Neural progenitor cell (in vitro differentiated cells): ENCODE data around the gene PCSK6. TPM values are rescaled to one million over a fixed set of nuclear protein-coding genes. Genes with fewer than 3 reads are reported as not detected.

Experiments
- DNase-seq: peaks from one replicate; pipeline ENCODE4 v3.0.0-alpha.2; 2016; ENCODE audit warnings: low spot score
- H2AFZ ChIP-seq: fragments of 200-600 bp; sonication (generic); replicated peaks from 2 replicates; pipeline ENCODE4 v1.6.1; 2016; ENCODE audit warnings: antibody characterized with exemption
- H3F3A ChIP-seq: fragments of 200-600 bp; sonication (generic); 2 replicates; pipeline ENCODE4 v1.6.1; 2016; ENCODE audit warnings: antibody characterized with exemption, low read depth
- H3K27ac ChIP-seq: fragments of 200-600 bp; sonication (generic); 2 replicates; pipeline ENCODE4 v1.5.1; 2016; ENCODE audit warnings: mild to moderate bottlenecking
- H3K27me3 ChIP-seq: fragments of 200-600 bp; sonication (generic); 2 replicates; pipeline ENCODE4 v1.6.1; 2016; ENCODE audit warnings: mild to moderate bottlenecking, moderate library complexity
- H3K36me3 ChIP-seq: fragments of 200-600 bp; sonication (generic); 2 replicates; pipeline ENCODE4 v1.5.1; 2016
- H3K4me1 ChIP-seq: fragments of 200-600 bp; sonication (generic); 2 replicates; pipeline ENCODE4 v1.6.1; 2016; ENCODE audit warnings: mixed run types
- H3K4me2 ChIP-seq: fragments of 200-600 bp; sonication (generic); 2 replicates; pipeline ENCODE4 v1.6.1; 2016
- H3K4me3 ChIP-seq: fragments of 200-600 bp; sonication (generic); 2 replicates; pipeline ENCODE4 v1.5.1; 2016
- H3K79me2 ChIP-seq: fragments of 200-600 bp; sonication (generic); 2 replicates; pipeline ENCODE4 v1.6.1; 2016; ENCODE audit warnings: low read depth
- H3K9ac ChIP-seq: fragments of 200-600 bp; sonication (generic); 2 replicates; pipeline ENCODE4 v1.6.1; 2016
- H3K9me3 ChIP-seq: fragments of 200-600 bp; sonication (generic); 2 replicates; pipeline ENCODE4 v1.5.1; 2016; ENCODE audit warnings: low read depth
- H4K20me1 ChIP-seq: fragments of 200-600 bp; sonication (generic); 2 replicates; pipeline ENCODE4 v1.6.1; 2016; ENCODE audit warnings: low read depth
- H3K27ac Mint-ChIP-seq: 3 replicates; pipeline ENCODE4 v1.8.0; 2021; ENCODE audit warnings: mixed read lengths
- H3K27me3 Mint-ChIP-seq: 2 replicates; pipeline ENCODE4 v1.8.0; 2022; ENCODE audit warnings: low read depth, mild to moderate bottlenecking, inconsistent platforms, moderate library complexity, mixed read lengths; ENCODE audit not compliant: insufficient read depth
- H3K36me3 Mint-ChIP-seq: 3 replicates; pipeline ENCODE4 v1.8.0; 2021; ENCODE audit warnings: mixed read lengths
- H3K4me1 Mint-ChIP-seq: 3 replicates; pipeline ENCODE4 v1.8.0; 2021; ENCODE audit warnings: mixed read lengths
- H3K4me3 Mint-ChIP-seq: 3 replicates; pipeline ENCODE4 v1.8.0; 2021; ENCODE audit warnings: mild to moderate bottlenecking, moderate library complexity, mixed read lengths
- H3K9me3 Mint-ChIP-seq: 3 replicates; pipeline ENCODE4 v1.8.0; 2020; ENCODE audit warnings: mixed read lengths
- EZH2 ChIP-seq: fragments of 200-600 bp; sonication (generic); IDR thresholded peaks from 2 replicates; pipeline ENCODE4 v1.6.1; 2017; ENCODE audit warnings: antibody characterized with exemption, mild to moderate bottlenecking, moderate library complexity
- EZH2phosphoT487 ChIP-seq: fragments of 200-600 bp; sonication (generic); IDR thresholded peaks from 2 replicates; pipeline ENCODE4 v1.6.1; 2017; ENCODE audit warnings: antibody characterized with exemption
- total RNA-seq: library from RNA; depleted of rRNA; stranded (reverse); fragments of >200 nt; gene quantifications from 2 replicates; pipeline ENCODE4 v1.2.3, GENCODE V29; 2015; ENCODE audit warnings: low replicate concordance
- TF ChIP-seq, protein P1 (sequence below): fragments of 200-600 bp; sonication (generic); IDR thresholded peaks from 2 replicates; pipeline ENCODE4 v1.5.1; 2017; ENCODE audit warnings: antibody characterized with exemption, mild to moderate bottlenecking

The PCSK6 gene
- total RNA-seq, 1 donor from 2014 or later = 1.9 TPM

DNA sequence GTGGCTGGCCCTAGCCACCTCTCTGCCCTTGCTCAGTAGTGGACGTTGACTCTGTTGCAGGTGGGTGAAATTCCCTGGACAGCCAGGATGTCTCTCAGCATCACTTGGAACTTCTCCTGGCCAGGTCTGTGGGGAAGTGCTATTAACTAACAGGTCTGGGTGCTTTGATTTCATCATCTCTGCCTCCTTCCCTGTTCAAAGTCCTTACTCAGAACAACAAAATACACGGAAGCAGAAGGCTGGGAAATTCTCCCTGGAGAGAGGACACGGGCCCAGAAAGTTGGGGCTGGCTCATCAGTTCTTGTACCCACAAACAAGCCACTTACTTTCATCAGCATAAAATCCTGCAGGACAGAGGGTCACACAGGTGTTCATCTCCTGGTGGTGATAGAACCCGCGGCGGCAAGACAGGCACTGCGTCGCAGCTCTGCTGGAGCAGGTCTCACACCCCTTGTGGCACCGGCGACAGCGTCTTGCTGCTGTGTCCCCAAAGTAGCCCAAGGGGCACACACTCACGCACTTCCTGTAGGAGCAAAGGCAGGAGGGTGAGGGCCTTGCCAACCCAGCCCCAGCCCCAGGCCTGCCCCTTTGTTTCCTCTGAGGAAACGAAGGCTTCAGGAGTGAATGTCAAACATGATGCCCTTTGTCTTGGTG is 164.9 kb downstream of the PCSK6 start:
- Histone ChIP-seq H3K4me2 (no peak overlapping the region), H3K27me3 (peaks cover 10% of the 10 kb centered on the region), H3K27ac (no peak overlapping the region), H3K9ac (no peak overlapping the region), H3K9me3 (no peaks in the 10 kb centered on the region), H3K79me2 (no peaks in the 10 kb centered on the region), H3K36me3 (no peaks in the 10 kb centered on the region), H3F3A (no peaks in the 10 kb centered on the region), H3K4me1 (no peaks in the 10 kb centered on the region), H4K20me1 (no peaks in the 10 kb centered on the region), H3K4me3 (no peak overlapping the region), H2AFZ (no peak overlapping the region)
- H3K36me3 Mint-ChIP-seq = no peaks in the 10 kb centered on the region
- no peak overlapping the region for H3K27ac Mint-ChIP-seq
- H3K4me3 Mint-ChIP-seq = no peak overlapping the region
- no peak for TF ChIP-seq EZH2
- TF ChIP-seq EZH2phosphoT487 = no peak
- TF ChIP-seq, protein P1, sequence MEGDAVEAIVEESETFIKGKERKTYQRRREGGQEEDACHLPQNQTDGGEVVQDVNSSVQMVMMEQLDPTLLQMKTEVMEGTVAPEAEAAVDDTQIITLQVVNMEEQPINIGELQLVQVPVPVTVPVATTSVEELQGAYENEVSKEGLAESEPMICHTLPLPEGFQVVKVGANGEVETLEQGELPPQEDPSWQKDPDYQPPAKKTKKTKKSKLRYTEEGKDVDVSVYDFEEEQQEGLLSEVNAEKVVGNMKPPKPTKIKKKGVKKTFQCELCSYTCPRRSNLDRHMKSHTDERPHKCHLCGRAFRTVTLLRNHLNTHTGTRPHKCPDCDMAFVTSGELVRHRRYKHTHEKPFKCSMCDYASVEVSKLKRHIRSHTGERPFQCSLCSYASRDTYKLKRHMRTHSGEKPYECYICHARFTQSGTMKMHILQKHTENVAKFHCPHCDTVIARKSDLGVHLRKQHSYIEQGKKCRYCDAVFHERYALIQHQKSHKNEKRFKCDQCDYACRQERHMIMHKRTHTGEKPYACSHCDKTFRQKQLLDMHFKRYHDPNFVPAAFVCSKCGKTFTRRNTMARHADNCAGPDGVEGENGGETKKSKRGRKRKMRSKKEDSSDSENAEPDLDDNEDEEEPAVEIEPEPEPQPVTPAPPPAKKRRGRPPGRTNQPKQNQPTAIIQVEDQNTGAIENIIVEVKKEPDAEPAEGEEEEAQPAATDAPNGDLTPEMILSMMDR = no peak
- DNase-seq = no peak
- no peaks in the 10 kb centered on the region for H3K9me3 Mint-ChIP-seq
- H3K4me1 Mint-ChIP-seq = peaks cover 5% of the 10 kb centered on the region
- peaks cover 22% of the 10 kb centered on the region for H3K27me3 Mint-ChIP-seq

- H3K27ac Mint-ChIP-seq = no peak overlapping the region
- no peaks in the 10 kb centered on the region for H3K9me3 Mint-ChIP-seq
Observed at GRCh38 chr15:101323793-101324523, 165.5 kb downstream of the PCSK6 start.

DNA sequence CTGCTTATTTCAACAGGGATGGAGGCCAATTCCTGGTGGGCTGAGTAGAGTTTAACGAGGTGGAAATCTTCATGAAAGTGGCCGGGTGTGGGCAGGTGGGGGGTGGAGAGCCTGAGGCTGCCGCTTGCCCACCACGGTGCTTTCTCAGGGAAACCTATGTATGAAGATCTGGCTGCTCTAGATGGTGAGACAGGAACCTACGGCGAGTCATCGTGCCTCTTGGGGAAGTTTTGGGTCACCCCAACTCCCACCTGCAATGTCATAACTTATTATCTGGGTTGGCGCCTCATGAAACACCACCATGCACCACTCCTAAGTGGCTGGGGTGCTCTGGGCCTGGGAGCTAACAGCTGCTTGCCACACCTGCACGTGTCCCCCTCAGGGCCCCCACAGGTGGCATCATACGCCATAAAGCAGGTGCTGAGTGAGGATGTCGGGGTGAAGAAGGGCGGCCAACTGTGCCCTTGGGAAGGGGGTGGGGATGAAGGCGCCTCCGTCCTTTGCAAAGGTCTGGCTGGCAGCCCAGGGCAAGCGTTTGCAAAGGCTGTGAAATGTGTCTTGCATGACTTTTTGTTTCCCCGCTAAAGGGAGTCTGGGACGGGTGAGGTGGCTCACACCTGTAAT is 166.5 kb downstream of the PCSK6 start:
- DNase-seq = no peak
- Mint-ChIP-seq H3K27ac (no peak overlapping the region), H3K27me3 (peaks cover 28% of the 10 kb centered on the region), H3K4me1 (no peaks in the 10 kb centered on the region), H3K4me3 (no peak overlapping the region), H3K9me3 (no peaks in the 10 kb centered on the region), H3K36me3 (no peaks in the 10 kb centered on the region)
- Histone ChIP-seq H2AFZ (no peak overlapping the region), H3K4me3 (no peak overlapping the region), H3K27ac (no peak overlapping the region), H3K9me3 (no peaks in the 10 kb centered on the region), H4K20me1 (no peaks in the 10 kb centered on the region), H3K27me3 (peaks cover 14% of the 10 kb centered on the region), H3K9ac (no peak overlapping the region), H3K79me2 (no peaks in the 10 kb centered on the region), H3K4me2 (no peak overlapping the region), H3F3A (no peaks in the 10 kb centered on the region), H3K36me3 (no peaks in the 10 kb centered on the region), H3K4me1 (no peaks in the 10 kb centered on the region)
- TF ChIP-seq EZH2 (no peak), EZH2phosphoT487 (no peak)
- TF ChIP-seq, protein P1 = no peak

More at GRCh38 chr15:101323793-101324523, 165.5 kb downstream of the PCSK6 start:
- Mint-ChIP-seq H3K4me3 (no peak overlapping the region), H3K36me3 (no peaks in the 10 kb centered on the region), H3K4me1 (peaks cover 4% of the 10 kb centered on the region), H3K27me3 (peaks cover 23% of the 10 kb centered on the region)
- TF ChIP-seq, protein P1 = no peak
- no peak for TF ChIP-seq EZH2
- no peak for TF ChIP-seq EZH2phosphoT487
- H3K4me2 ChIP-seq = no peak overlapping the region
- H3K79me2 ChIP-seq = no peaks in the 10 kb centered on the region
- no peaks in the 10 kb centered on the region for H3K9me3 ChIP-seq
- no peak overlapping the region for H2AFZ ChIP-seq
- H4K20me1 ChIP-seq = no peaks in the 10 kb centered on the region
- no peak overlapping the region for H3K9ac ChIP-seq
- H3K4me1 ChIP-seq = no peaks in the 10 kb centered on the region
- H3K27ac ChIP-seq = no peak overlapping the region
- no peaks in the 10 kb centered on the region for H3K36me3 ChIP-seq
- no peak overlapping the region for H3K4me3 ChIP-seq
- DNase-seq = no peak
- no peaks in the 10 kb centered on the region for H3F3A ChIP-seq
- H3K27me3 ChIP-seq = peaks cover 14% of the 10 kb centered on the region
